ENCODE measurements around the gene SH2D3C. TPM values are rescaled to one million over a fixed set of nuclear protein-coding genes. Genes with fewer than 3 reads are reported as not detected.

The SH2D3C gene
- polyA plus RNA-seq, 1 donor from 2014 or later = 14.5 TPM

- Histone ChIP-seq H3K4me2 (ENCODE audit: low read length) (peak overlapping the region; percentile 64), H3F3A (ENCODE audit: insufficient read depth, low read length, poor library complexity, severe bottlenecking) (no peaks in the 10 kb centered on the region), H3K9me2 (ENCODE audit: insufficient read depth, low read length) (no peaks in the 10 kb centered on the region), H3K36me3 (ENCODE audit: insufficient read depth, low read length) (no peaks in the 10 kb centered on the region), H3K27me3 (ENCODE audit: insufficient read depth, low read depth, low read length) (no peaks in the 10 kb centered on the region), H4K20me1 (ENCODE audit: insufficient read depth) (no peaks in the 10 kb centered on the region), H3K9ac (ENCODE audit: low read length) (peak overlapping the region; percentile 95), H3K27ac (ENCODE audit: low read length) (peak overlapping the region; percentile 97), H2AFZ (ENCODE audit: low read depth, low read length) (peak overlapping the region; percentile 59), H3K9me3 (ENCODE audit: low read length) (no peaks in the 10 kb centered on the region), H3K4me3 (ENCODE audit: low read length) (peak overlapping the region; percentile 90), H3K79me2 (replicated peaks; ENCODE audit: insufficient read depth, low read length) (peaks cover 3% of the 10 kb centered on the region)
- TF ChIP-seq POLR2AphosphoS5 (IDR thresholded peaks at IDR 0.05) (no peak), MXI1 (conservative IDR thresholded peaks at IDR 0.05; ENCODE audit: poor library complexity, severe bottlenecking) (peak; percentile 61), EP300 (conservative IDR thresholded peaks at IDR 0.05; ENCODE audit: poor library complexity, severe bottlenecking) (no peak), EZH2 (IDR thresholded peaks at IDR 0.05; ENCODE audit: borderline replicate concordance, insufficient read depth, low read length, poor library complexity, severe bottlenecking) (no peak), REST (IDR thresholded peaks at IDR 0.05; ENCODE audit: borderline replicate concordance) (no peak), CTCF (IDR thresholded peaks at IDR 0.05; ENCODE audit: poor library complexity, severe bottlenecking) (no peak), RAD21 (conservative IDR thresholded peaks at IDR 0.05) (peak; percentile 92), SMC3 (conservative IDR thresholded peaks at IDR 0.05; ENCODE audit: poor library complexity) (peak; percentile 88), TAF1 (IDR thresholded peaks at IDR 0.05; ENCODE audit: low read depth) (no peak)
These were observed 44.2 kb downstream of the SH2D3C start for GRCh38 chr9:127734247-127734746.

GRCh38 chr9:127733614-127734013, 44.9 kb downstream of the SH2D3C start:
- Histone ChIP-seq H4K20me1 (ENCODE audit: insufficient read depth) (no peaks in the 10 kb centered on the region), H3K4me2 (ENCODE audit: low read length) (peak overlapping the region; percentile 63), H3K36me3 (ENCODE audit: insufficient read depth, low read length) (no peaks in the 10 kb centered on the region), H3K9ac (ENCODE audit: low read length) (peak overlapping the region; percentile 95), H3K9me2 (ENCODE audit: insufficient read depth, low read length) (no peaks in the 10 kb centered on the region), H3K27me3 (ENCODE audit: insufficient read depth, low read depth, low read length) (no peaks in the 10 kb centered on the region), H3K79me2 (replicated peaks; ENCODE audit: insufficient read depth, low read length) (peaks cover 3% of the 10 kb centered on the region), H2AFZ (ENCODE audit: low read depth, low read length) (no peak overlapping the region), H3K9me3 (ENCODE audit: low read length) (no peaks in the 10 kb centered on the region), H3F3A (ENCODE audit: insufficient read depth, low read length, poor library complexity, severe bottlenecking) (no peaks in the 10 kb centered on the region), H3K4me3 (ENCODE audit: low read length) (peak overlapping the region; percentile 90), H3K27ac (ENCODE audit: low read length) (peak overlapping the region; percentile 97)
- no peak for TF ChIP-seq MXI1 (conservative IDR thresholded peaks at IDR 0.05; ENCODE audit: poor library complexity, severe bottlenecking)
